Caco-2 (cell line): ENCODE results near the gene GLE1. TPM values are rescaled to one million over a fixed set of nuclear protein-coding genes. Genes with fewer than 3 reads are reported as not detected.

ENCODE experiments used
- BruUV-seq: library from RNA; stranded (reverse); fragments of 400-500 nt; replicated peaks from 2 replicates; lab custom pipeline; 2021; lab: Mats Ljungman, UMichigan
- CTCF ChIA-PET: fragments of 300-600 bp; sonication (Branson Sonifier 250); formaldehyde crosslinking; loops from one replicate; lab custom pipeline; 2022; ENCODE audit warnings: antibody characterized with exemption; lab: Charles Lee
- POLR2A ChIA-PET: fragments of 300-600 bp; sonication (Branson Sonifier 250); formaldehyde crosslinking; loops from one replicate; lab custom pipeline; 2022; ENCODE audit warnings: antibody characterized with exemption; lab: Charles Lee
- DNase-seq, 2 experiments: peaks; one replicate each; pipeline versions ENCODE4 v3.0.0 to v3.0.0-alpha.2; 2020 to 2022
- H3K27me3 ChIP-seq: replicated peaks from 2 replicates; pipeline ENCODE4 v1.6.0; 2011; ENCODE audit warnings: low read length; ENCODE audit not compliant: control insufficient read depth, insufficient read depth
- H3K36me3 ChIP-seq: 2 replicates; pipeline ENCODE4 v1.5.1; 2011; ENCODE audit warnings: low read length; ENCODE audit not compliant: control insufficient read depth, insufficient read depth
- H3K4me1 ChIP-seq: fragments of 250-450 bp; sonication (Bioruptor Pico); 2 replicates; pipeline ENCODE4 v1.5.1; 2020; ENCODE audit warnings: mild to moderate bottlenecking
- H3K4me3 ChIP-seq: 2 replicates; pipeline ENCODE4 v1.5.1; 2011; ENCODE audit warnings: low read depth, mild to moderate bottlenecking, control low read depth, low read length
- H3K9me3 ChIP-seq: fragments of 250-450 bp; sonication (Bioruptor Pico); 2 replicates; pipeline ENCODE4 v1.5.1; 2020; ENCODE audit warnings: mild to moderate bottlenecking, moderate library complexity
- H3K27ac Mint-ChIP-seq: one replicate; pipeline ENCODE4 v1.8.0; 2022; ENCODE audit warnings: mixed read lengths; ENCODE audit not compliant: unreplicated experiment
- H3K27me3 Mint-ChIP-seq: one replicate; pipeline ENCODE4 v1.8.0; 2022; ENCODE audit warnings: mixed read lengths; ENCODE audit not compliant: insufficient read depth, unreplicated experiment
- H3K36me3 Mint-ChIP-seq: one replicate; pipeline ENCODE4 v1.8.0; 2022; ENCODE audit warnings: mild to moderate bottlenecking, mixed read lengths; ENCODE audit not compliant: insufficient read depth, unreplicated experiment
- H3K4me1 Mint-ChIP-seq: one replicate; pipeline ENCODE4 v1.8.0; 2022; ENCODE audit warnings: low read depth, mixed read lengths; ENCODE audit not compliant: unreplicated experiment
- H3K4me3 Mint-ChIP-seq: one replicate; pipeline ENCODE4 v1.8.0; 2022; ENCODE audit warnings: mild to moderate bottlenecking, moderate library complexity, mixed read lengths; ENCODE audit not compliant: unreplicated experiment
- H3K9me3 Mint-ChIP-seq: one replicate; pipeline ENCODE4 v1.8.0; 2022; ENCODE audit warnings: mixed read lengths; ENCODE audit not compliant: unreplicated experiment
- intact Hi-C: fragments of 100-400 bp; cut with micrococcal nuclease; formaldehyde crosslinking; loops from one replicate; pipeline ENCODE4 v1.10.0; 2022; ENCODE audit not compliant: unreplicated experiment
- total RNA-seq: library from RNA; stranded (reverse); gene quantifications from 2 replicates; pipeline ENCODE4 v1.2.3, GENCODE V29; 2022
- TF ChIP-seq, protein P1 (sequence below), 2 experiments: fragments of 200-600 bp in 1 of 2; IDR thresholded peaks; 1 replicate in 1 of 2; 2 replicates in 1 of 2; pipeline versions ENCODE4 v1.5.1 to v1.8.0; 2011 to 2022; ENCODE audit warnings: antibody characterized with exemption in 1 of 2, control low read depth in 1 of 2, inconsistent platforms in 1 of 2, low read depth in 1 of 2, low read length in 1 of 2, mild to moderate bottlenecking in 1 of 2, moderate library complexity in 1 of 2; ENCODE audit not compliant: insufficient read depth in 1 of 2, severe bottlenecking in 1 of 2, unreplicated experiment in 1 of 2

Gene GLE1
- total RNA-seq, 1 experiment from 2014 or later, result 30.4 TPM

DNA sequence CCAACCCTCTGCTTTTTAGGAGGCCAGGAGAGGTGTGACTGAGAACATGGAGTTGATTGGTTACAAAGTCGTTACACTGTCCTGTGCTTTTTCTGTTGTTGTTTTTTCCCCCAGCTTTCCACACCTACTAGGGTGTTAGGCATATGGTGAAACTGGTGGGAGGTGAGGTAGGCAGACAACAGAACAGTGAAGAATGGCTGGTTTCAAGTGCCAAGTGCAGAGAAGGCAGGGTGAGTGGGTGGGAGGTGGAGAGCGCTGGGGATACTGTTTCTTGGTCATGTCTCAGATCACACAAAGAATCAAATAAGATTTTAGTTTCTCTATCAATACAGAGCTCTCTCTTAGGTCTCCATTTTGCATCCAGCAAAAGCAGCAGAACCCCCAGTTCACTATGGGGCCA, 45.7 kb downstream of the GLE1 start:
- Histone ChIP-seq H3K9me3 (no peaks in the 10 kb centered on the region), H3K4me3 (no peak overlapping the region), H3K27me3 (no peaks in the 10 kb centered on the region), H3K4me1 (peaks cover 17% of the 10 kb centered on the region), H3K36me3 (no peaks in the 10 kb centered on the region)
- no TSS peak for BruUV-seq
- CTCF ChIA-PET, result interaction anchor here (1.3 kb wide), 1 partner anchor 54 kb away, joined by 3 read pairs; no protein-coding TSS in a partner anchor
- TF ChIP-seq, protein P1, sequence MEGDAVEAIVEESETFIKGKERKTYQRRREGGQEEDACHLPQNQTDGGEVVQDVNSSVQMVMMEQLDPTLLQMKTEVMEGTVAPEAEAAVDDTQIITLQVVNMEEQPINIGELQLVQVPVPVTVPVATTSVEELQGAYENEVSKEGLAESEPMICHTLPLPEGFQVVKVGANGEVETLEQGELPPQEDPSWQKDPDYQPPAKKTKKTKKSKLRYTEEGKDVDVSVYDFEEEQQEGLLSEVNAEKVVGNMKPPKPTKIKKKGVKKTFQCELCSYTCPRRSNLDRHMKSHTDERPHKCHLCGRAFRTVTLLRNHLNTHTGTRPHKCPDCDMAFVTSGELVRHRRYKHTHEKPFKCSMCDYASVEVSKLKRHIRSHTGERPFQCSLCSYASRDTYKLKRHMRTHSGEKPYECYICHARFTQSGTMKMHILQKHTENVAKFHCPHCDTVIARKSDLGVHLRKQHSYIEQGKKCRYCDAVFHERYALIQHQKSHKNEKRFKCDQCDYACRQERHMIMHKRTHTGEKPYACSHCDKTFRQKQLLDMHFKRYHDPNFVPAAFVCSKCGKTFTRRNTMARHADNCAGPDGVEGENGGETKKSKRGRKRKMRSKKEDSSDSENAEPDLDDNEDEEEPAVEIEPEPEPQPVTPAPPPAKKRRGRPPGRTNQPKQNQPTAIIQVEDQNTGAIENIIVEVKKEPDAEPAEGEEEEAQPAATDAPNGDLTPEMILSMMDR (IDR thresholded peaks at IDR 0.05; ENCODE audit: insufficient read depth in 1 of 2, low read depth in 1 of 2, low read length in 1 of 2, severe bottlenecking in 1 of 2, unreplicated experiment in 1 of 2), result no peak
- Mint-ChIP-seq H3K36me3 (no peaks in the 10 kb centered on the region), H3K4me1 (peaks cover 8% of the 10 kb centered on the region), H3K9me3 (no peaks in the 10 kb centered on the region), H3K27me3 (no peaks in the 10 kb centered on the region), H3K4me3 (no peak overlapping the region), H3K27ac (no peak overlapping the region)
- DNase-seq, result no peak
- intact Hi-C loops, result no loop called here
- POLR2A ChIA-PET, result interaction anchor here (0.6 kb wide), 1 partner anchor 117 kb away, joined by 3 read pairs; no protein-coding TSS in a partner anchor

DNA sequence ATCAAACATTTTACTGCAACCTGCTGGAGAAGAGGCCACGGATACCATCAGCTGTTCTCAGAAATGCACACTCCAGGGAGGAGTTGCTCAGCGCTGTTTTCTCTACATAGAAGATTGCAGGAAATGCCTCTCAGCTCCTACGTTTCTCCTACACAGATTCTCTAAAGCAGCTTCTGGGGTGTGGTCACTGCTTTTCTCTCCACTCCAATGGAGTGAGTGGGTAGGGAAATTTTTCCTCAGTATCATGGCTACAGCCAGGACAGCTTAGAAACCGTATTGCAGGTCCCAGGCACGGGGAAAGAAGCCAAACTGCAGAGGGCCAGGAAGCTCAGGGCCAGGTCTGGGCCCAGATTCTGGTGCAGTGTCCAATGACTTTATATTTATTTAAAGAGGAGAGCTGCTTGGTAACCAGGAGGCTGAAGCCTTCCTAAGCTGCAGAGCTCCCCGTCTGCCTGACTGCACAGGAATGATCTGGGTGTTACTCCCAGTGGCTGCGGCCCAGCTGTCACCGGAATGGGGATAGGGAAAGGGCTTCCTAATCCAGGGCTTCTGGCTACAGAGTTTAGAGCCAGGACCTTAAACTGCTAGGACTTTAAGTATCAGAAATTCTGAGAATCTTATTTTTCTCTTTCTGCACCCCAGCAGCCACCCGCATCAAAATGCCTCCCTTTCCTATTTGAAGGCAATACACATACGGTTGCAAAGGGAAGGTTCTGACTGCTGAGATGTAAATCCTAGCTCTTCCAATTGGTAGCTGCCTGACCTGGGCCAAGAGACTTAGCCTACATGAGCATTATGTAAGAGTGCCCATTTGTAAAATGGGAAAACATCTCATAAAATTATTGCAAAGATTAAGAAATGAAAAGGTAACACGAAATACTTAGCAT, 46.5 kb downstream of the GLE1 start:
- intact Hi-C loops, result no loop called here
- H3K27ac Mint-ChIP-seq, result no peak overlapping the region
- H3K27me3 Mint-ChIP-seq, result no peaks in the 10 kb centered on the region
- H3K9me3 Mint-ChIP-seq, result no peaks in the 10 kb centered on the region
- H3K27me3 ChIP-seq, result no peaks in the 10 kb centered on the region
- no peaks in the 10 kb centered on the region for H3K36me3 ChIP-seq
- H3K4me1 ChIP-seq, result peaks cover 25% of the 10 kb centered on the region
- POLR2A ChIA-PET, result interaction anchor here (0.5 to 1.6 kb wide), 2 partner anchors 12 to 130 kb away, joined by 5 read pairs; partner anchors contain the start of gene CERCAM
- H3K9me3 ChIP-seq, result no peaks in the 10 kb centered on the region
- TF ChIP-seq, protein P1 (IDR thresholded peaks at IDR 0.05; ENCODE audit: insufficient read depth in 1 of 2, low read depth in 1 of 2, low read length in 1 of 2, severe bottlenecking in 1 of 2, unreplicated experiment in 1 of 2), result no peak
- peaks cover 8% of the 10 kb centered on the region for H3K4me1 Mint-ChIP-seq
- DNase-seq, result no peak
- CTCF ChIA-PET, result interaction anchor here (1.2 to 1.3 kb wide), 2 partner anchors 55 to 60 kb away, joined by 3 to 5 read pairs; no protein-coding TSS in a partner anchor
- no TSS peak for BruUV-seq
- H3K36me3 Mint-ChIP-seq, result no peaks in the 10 kb centered on the region
- H3K4me3 Mint-ChIP-seq, result no peak overlapping the region
- H3K4me3 ChIP-seq, result peak overlapping the region; percentile 84

DNA sequence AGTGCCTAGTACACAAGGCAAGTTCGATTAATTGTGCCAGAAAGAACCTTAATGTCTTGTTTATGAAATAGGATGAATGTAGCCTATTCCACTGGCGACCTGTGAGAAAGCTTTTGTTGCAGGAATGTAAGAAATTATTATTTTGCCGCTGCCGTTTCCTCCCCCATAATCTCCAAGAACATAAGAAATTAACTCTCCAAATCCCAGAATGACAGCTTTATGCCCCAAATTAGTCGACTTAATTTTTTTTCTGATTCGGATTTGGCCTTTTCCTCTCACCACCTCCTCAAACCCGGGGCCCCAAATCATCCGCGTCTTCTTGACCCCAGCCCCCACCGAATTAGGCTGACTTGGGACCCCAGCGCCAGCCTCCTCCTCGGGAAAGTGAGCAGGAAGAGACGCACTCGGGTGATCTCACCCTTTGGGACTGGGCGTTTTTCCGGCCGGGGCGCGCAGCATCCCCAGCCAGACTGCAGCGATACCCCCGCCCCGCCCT, 47.2 kb downstream of the GLE1 start:
- ChIA-PET POLR2A (interaction anchor here (0.6 to 1.9 kb wide), 8 partner anchors 11 to 1502 kb away, joined by 3 to 11 read pairs (median 5); partner anchors contain the start of genes ENDOG, GLE1, GOLGA2 and GPR107), CTCF (interaction anchor here (0.5 to 1.3 kb wide), 8 partner anchors 14 to 1272 kb away, joined by 3 to 8 read pairs (median 4); partner anchors contain the start of genes ENDOG, SH3GLB2 and TOR1A)
- Mint-ChIP-seq H3K4me3 (no peak overlapping the region), H3K9me3 (no peaks in the 10 kb centered on the region), H3K36me3 (no peaks in the 10 kb centered on the region), H3K4me1 (peaks cover 8% of the 10 kb centered on the region), H3K27ac (no peak overlapping the region), H3K27me3 (no peaks in the 10 kb centered on the region)
- Histone ChIP-seq H3K36me3 (no peaks in the 10 kb centered on the region), H3K9me3 (no peaks in the 10 kb centered on the region), H3K4me1 (peaks cover 32% of the 10 kb centered on the region), H3K4me3 (peak overlapping the region; percentile 84), H3K27me3 (no peaks in the 10 kb centered on the region)
- intact Hi-C loops, result loop anchor here (2.0 kb wide), 1 partner anchor 47 kb away; the partner anchor contains the start of gene GLE1
- TF ChIP-seq, protein P1 (IDR thresholded peaks at IDR 0.05; ENCODE audit: insufficient read depth in 1 of 2, low read depth in 1 of 2, low read length in 1 of 2, severe bottlenecking in 1 of 2, unreplicated experiment in 1 of 2), result no peak
- BruUV-seq, result TSS peak; percentile 42
- no peak for DNase-seq
